Activated CD8-positive, alpha-beta memory T cell treated with anti-CD3 and anti-CD28 coated beads, Interleukin-2, amount 10 ng/mL, durations not matched to agents 7 days and 5 days (primary cell): ENCODE results near the gene ABCC10. TPM values are rescaled to one million over a fixed set of nuclear protein-coding genes. Genes with fewer than 3 reads are reported as not detected.
"Not testable (repeated sequence)": the region's sequence is repeated elsewhere in the genome, so short reads cannot be mapped to it uniquely, and the experiment has no call there.

Source experiments
- ATAC-seq: fragments of 150-1000 bp; cut with Tn5 transposase; one replicate; pipeline ENCODE4 v1.10.0; 2021; ENCODE audit warnings: moderate library complexity
- CTCF ChIA-PET: fragments of 350-600 bp; sonication (Branson Sonifier 250); formaldehyde crosslinking; loops from one replicate; lab custom pipeline; 2021; ENCODE audit warnings: antibody characterized with exemption; lab: Charles Lee
- DNase-seq: peaks from one replicate; pipeline ENCODE4 v3.0.0-alpha.2; 2020
- H3K27ac Mint-ChIP-seq: one replicate; pipeline ENCODE4 v1.8.0; 2021; ENCODE audit warnings: mild to moderate bottlenecking, mixed read lengths
- H3K27me3 Mint-ChIP-seq: one replicate; pipeline ENCODE4 v1.8.0; 2021; ENCODE audit warnings: mixed read lengths
- H3K36me3 Mint-ChIP-seq: one replicate; pipeline ENCODE4 v1.8.0; 2021; ENCODE audit warnings: mild to moderate bottlenecking, mixed read lengths
- H3K4me1 Mint-ChIP-seq: one replicate; pipeline ENCODE4 v1.8.0; 2021; ENCODE audit warnings: mixed read lengths
- H3K4me3 Mint-ChIP-seq: one replicate; pipeline ENCODE4 v1.8.0; 2021; ENCODE audit warnings: mild to moderate bottlenecking, moderate library complexity, mixed read lengths
- H3K9me3 Mint-ChIP-seq: one replicate; pipeline ENCODE4 v1.8.0; 2022; ENCODE audit warnings: low read depth, mixed read lengths
- total RNA-seq, 2 experiments: library from RNA; stranded (reverse); gene quantifications; one replicate each; pipeline ENCODE4 v1.2.3, GENCODE V29; 2021

Gene ABCC10
- total RNA-seq, 2 experiments from 2014 or later, result 52.0 to 59.6 TPM

GRCh38 chr6:43420012-43420709, 7.2 kb upstream of the ABCC10 start:
- Mint-ChIP-seq H3K27ac (no peak overlapping the region), H3K9me3 (no peaks in the 10 kb centered on the region), H3K36me3 (no peaks in the 10 kb centered on the region), H3K27me3 (peaks cover 16% of the 10 kb centered on the region), H3K4me1 (peaks cover 2% of the 10 kb centered on the region), H3K4me3 (no peak overlapping the region)
- DNase-seq (no peak), ATAC-seq (no peak)
- CTCF ChIA-PET, result no interaction called here

- no peak overlapping the region for H3K4me3 Mint-ChIP-seq
Measured at GRCh38 chr6:43421831-43422230, 5.5 kb upstream of the ABCC10 start.

DNA sequence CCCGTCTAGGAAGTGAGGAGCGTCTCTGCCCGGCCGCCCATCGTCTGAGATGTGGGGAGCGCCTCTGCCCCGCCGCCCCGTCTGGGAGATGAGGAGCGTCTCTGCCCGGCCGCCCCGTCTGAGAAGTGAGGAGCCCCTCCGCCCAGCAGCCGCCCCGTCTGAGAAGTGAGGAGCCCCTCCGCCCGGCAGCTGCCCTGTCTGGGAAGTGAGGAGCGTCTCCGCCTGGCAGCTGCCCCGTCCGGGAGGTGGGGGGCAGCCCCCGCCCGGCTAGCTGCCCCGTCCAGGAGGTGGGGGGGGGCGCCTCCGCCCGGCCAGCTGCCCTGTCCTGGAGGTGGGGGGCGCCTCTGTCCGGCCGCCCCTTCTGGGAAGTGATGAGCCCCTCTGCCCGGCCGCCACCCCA, 2.3 kb upstream of the ABCC10 start:
- H3K27ac Mint-ChIP-seq, H3K9me3 Mint-ChIP-seq, DNase-seq, CTCF ChIA-PET, H3K27me3 Mint-ChIP-seq, ATAC-seq, H3K36me3 Mint-ChIP-seq, H3K4me3 Mint-ChIP-seq: not testable (repeated sequence)
- H3K4me1 Mint-ChIP-seq, result peaks cover 19% of the 10 kb centered on the region

More at GRCh38 chr6:43421831-43422230, 5.5 kb upstream of the ABCC10 start:
- Mint-ChIP-seq H3K27me3 (peaks cover 13% of the 10 kb centered on the region), H3K27ac (no peak overlapping the region), H3K9me3 (no peaks in the 10 kb centered on the region), H3K36me3 (no peaks in the 10 kb centered on the region), H3K4me1 (peaks cover 4% of the 10 kb centered on the region)
- ATAC-seq (no peak), DNase-seq (no peak)
- CTCF ChIA-PET, result interaction anchor here (1.4 kb wide), 1 partner anchor 192 kb away, joined by 3 read pairs; the partner anchor contains the start of gene DNPH1

- Mint-ChIP-seq H3K27ac (peak overlapping the region; percentile 96), H3K4me3 (peak overlapping the region; percentile 96), H3K9me3 (no peaks in the 10 kb centered on the region), H3K4me1 (peaks cover 22% of the 10 kb centered on the region), H3K27me3 (no peaks in the 10 kb centered on the region), H3K36me3 (peaks cover 2% of the 10 kb centered on the region)
- CTCF ChIA-PET, result interaction anchor here (0.8 to 2.0 kb wide), 9 partner anchors 16 to 173 kb away, joined by 3 to 8 read pairs (median 4); partner anchors contain the start of genes DLK2 and ZNF318
- DNase-seq (no peak), ATAC-seq (no peak)
Measured at GRCh38 chr6:43426928-43427405, 374 bp upstream of the ABCC10 start.

- H3K27ac Mint-ChIP-seq, result peak overlapping the region; percentile 96
- DNase-seq, result no peak
- no peaks in the 10 kb centered on the region for H3K27me3 Mint-ChIP-seq
- CTCF ChIA-PET, result interaction anchor here (1.0 to 2.0 kb wide), 7 partner anchors 15 to 165 kb away, joined by 3 to 8 read pairs (median 6); partner anchors contain the start of gene DLK2
- no peak for ATAC-seq
- no peaks in the 10 kb centered on the region for H3K9me3 Mint-ChIP-seq
- peaks cover 3% of the 10 kb centered on the region for H3K36me3 Mint-ChIP-seq
- peak overlapping the region; percentile 96 for H3K4me3 Mint-ChIP-seq
- H3K4me1 Mint-ChIP-seq, result peaks cover 22% of the 10 kb centered on the region
Measured at GRCh38 chr6:43428112-43428570, 800 bp downstream of the ABCC10 start.

GRCh38 chr6:43428874-43429273, 1.5 kb downstream of the ABCC10 start:
- H3K9me3 Mint-ChIP-seq, result no peaks in the 10 kb centered on the region
- DNase-seq, result no peak
- no peaks in the 10 kb centered on the region for H3K27me3 Mint-ChIP-seq
- peaks cover 22% of the 10 kb centered on the region for H3K4me1 Mint-ChIP-seq
- CTCF ChIA-PET, result interaction anchor here (1.0 to 1.9 kb wide), 2 partner anchors 27 to 165 kb away, joined by 5 to 6 read pairs; partner anchors contain the start of gene DLK2
- ATAC-seq, result no peak
- H3K4me3 Mint-ChIP-seq, result peak overlapping the region; percentile 96
- peaks cover 3% of the 10 kb centered on the region for H3K36me3 Mint-ChIP-seq
- H3K27ac Mint-ChIP-seq, result peak overlapping the region; percentile 96

DNA sequence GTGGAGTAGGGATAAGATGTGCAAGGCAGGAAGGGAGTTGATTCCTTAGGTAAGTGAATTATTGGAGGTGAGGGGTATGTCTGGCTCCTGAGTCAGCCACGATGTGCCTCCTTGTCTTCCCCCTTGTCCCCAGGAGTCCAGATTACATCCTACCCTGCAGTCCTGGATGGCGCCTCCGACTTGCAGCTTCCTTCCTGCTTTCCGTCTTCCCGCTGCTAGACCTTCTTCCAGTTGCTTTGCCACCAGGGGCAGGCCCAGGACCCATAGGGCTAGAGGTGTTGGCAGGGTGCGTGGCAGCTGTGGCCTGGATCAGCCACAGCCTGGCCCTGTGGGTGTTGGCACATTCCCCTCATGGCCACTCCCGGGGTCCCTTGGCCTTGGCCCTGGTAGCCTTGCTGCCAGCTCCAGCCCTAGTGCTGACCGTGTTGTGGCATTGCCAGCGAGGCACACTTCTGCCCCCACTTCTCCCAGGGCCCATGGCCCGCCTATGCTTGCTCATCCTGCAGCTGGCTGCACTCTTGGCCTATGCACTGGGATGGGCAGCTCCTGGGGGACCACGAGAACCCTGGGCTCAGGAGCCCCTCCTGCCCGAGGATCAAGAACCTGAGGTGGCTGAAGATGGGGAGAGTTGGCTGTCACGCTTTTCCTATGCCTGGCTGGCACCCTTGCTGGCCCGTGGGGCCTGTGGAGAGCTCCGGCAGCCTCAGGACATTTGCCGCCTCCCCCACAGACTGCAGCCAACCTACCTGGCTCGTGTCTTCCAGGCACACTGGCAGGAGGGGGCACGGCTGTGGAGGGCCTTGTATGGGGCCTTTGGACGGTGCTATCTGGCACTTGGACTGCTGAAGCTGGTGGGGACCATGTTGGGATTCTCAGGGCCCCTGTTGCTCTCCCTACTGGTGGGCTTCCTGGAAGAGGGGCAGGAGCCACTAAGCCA, 4.9 kb downstream of the ABCC10 start:
- ATAC-seq, result no peak
- Mint-ChIP-seq H3K27ac (peak overlapping the region; percentile 0), H3K4me1 (peaks cover 15% of the 10 kb centered on the region), H3K27me3 (no peaks in the 10 kb centered on the region), H3K9me3 (no peaks in the 10 kb centered on the region), H3K4me3 (no peak overlapping the region), H3K36me3 (peaks cover 7% of the 10 kb centered on the region)
- CTCF ChIA-PET, result interaction anchor here (1.7 kb wide), 1 partner anchor 23 kb away, joined by 4 read pairs; the partner anchor contains the start of gene DLK2
- DNase-seq, result no peak

- CTCF ChIA-PET, result interaction anchor here (1.7 kb wide), 1 partner anchor 22 kb away, joined by 4 read pairs; the partner anchor contains the start of gene DLK2
- H3K4me3 Mint-ChIP-seq, result no peak overlapping the region
- H3K4me1 Mint-ChIP-seq, result peaks cover 14% of the 10 kb centered on the region
- H3K36me3 Mint-ChIP-seq, result peaks cover 7% of the 10 kb centered on the region
- DNase-seq (no peak), ATAC-seq (no peak)
- no peak overlapping the region for H3K27ac Mint-ChIP-seq
- H3K27me3 Mint-ChIP-seq, result no peaks in the 10 kb centered on the region
- H3K9me3 Mint-ChIP-seq, result no peaks in the 10 kb centered on the region
Measured at GRCh38 chr6:43433148-43433547, 5.8 kb downstream of the ABCC10 start.

DNA sequence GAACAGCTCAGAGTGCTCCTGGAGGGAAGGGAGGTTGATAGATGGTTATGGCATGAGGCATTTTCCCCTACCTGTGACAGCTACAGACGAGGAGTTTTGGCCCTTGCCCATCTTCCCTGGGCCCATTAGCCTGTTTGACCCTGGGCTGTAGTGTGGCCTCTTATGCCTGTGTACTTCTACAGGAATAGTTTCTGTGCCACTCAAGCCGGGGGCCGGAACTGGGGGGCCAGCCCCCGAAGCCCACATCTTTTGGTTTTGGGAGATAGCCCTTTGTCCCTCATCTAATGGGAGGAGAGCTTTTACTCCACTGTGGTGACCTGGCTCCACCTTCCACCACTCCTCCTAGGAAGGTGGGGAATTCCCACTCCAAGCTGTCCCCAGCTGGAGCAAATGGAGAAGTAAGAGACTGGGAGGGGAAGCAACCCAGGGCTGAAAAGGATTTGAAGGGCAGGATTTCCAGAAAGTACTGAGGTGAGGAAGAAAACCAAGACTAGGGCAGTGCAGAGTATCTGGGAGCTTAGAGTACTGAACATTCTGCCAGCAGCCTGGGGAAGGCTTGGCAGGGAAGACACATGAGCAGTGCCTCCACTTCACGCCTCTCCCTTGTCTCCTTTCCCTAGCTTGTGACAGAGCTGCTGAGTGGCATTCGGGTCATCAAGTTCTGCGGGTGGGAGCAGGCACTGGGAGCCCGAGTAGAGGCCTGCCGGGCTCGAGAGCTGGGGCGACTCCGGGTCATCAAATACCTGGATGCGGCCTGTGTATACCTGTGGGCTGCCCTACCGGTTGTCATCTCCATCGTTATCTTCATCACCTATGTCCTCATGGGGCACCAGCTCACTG, 6.9 kb downstream of the ABCC10 start:
- Mint-ChIP-seq H3K4me1 (peaks cover 4% of the 10 kb centered on the region), H3K9me3 (no peaks in the 10 kb centered on the region), H3K27me3 (no peaks in the 10 kb centered on the region), H3K27ac (no peak overlapping the region), H3K36me3 (peaks cover 7% of the 10 kb centered on the region), H3K4me3 (no peak overlapping the region)
- CTCF ChIA-PET, result interaction anchor here (1.2 to 1.7 kb wide), 2 partner anchors 10 to 21 kb away, joined by 3 to 4 read pairs; partner anchors contain the start of gene DLK2
- ATAC-seq (no peak), DNase-seq (no peak)

- H3K4me1 Mint-ChIP-seq, result peaks cover 3% of the 10 kb centered on the region
- DNase-seq (no peak), ATAC-seq (no peak)
- CTCF ChIA-PET, result interaction anchor here (1.2 to 2.7 kb wide), 2 partner anchors 9 to 72 kb away, joined by 3 to 7 read pairs; no protein-coding TSS in a partner anchor
- peaks cover 7% of the 10 kb centered on the region for H3K36me3 Mint-ChIP-seq
- H3K27me3 Mint-ChIP-seq, result no peaks in the 10 kb centered on the region
- H3K4me3 Mint-ChIP-seq, result no peak overlapping the region
- H3K9me3 Mint-ChIP-seq, result no peaks in the 10 kb centered on the region
- no peak overlapping the region for H3K27ac Mint-ChIP-seq
Measured at GRCh38 chr6:43434943-43435342, 7.6 kb downstream of the ABCC10 start.

- H3K27ac Mint-ChIP-seq, result peak overlapping the region; percentile 9
- H3K27me3 Mint-ChIP-seq, result no peaks in the 10 kb centered on the region
- ATAC-seq, result no peak
Measured at GRCh38 chr6:43435682-43436437, 8.5 kb downstream of the ABCC10 start.

More at GRCh38 chr6:43435682-43436437, 8.5 kb downstream of the ABCC10 start:
- Mint-ChIP-seq H3K4me1 (no peaks in the 10 kb centered on the region), H3K4me3 (no peak overlapping the region), H3K36me3 (peaks cover 7% of the 10 kb centered on the region), H3K9me3 (no peaks in the 10 kb centered on the region)
- CTCF ChIA-PET, result interaction anchor here (2.7 kb wide), 1 partner anchor 71 kb away, joined by 7 read pairs; no protein-coding TSS in a partner anchor
- DNase-seq, result no peak
